GM21717 (cell line): Measurements from ENCODE around the gene KRTAP5-3.
"Not testable (repeated sequence)": the region's sequence is repeated elsewhere in the genome, so short reads cannot be mapped to it uniquely, and the experiment has no call there.

Experiments
- ATAC-seq: cut with Tn5 transposase; IDR thresholded peaks from one replicate; pipeline ENCODE4 v1.9.1; 2021; ENCODE audit warnings: mild to moderate bottlenecking, moderate library complexity; ENCODE audit not compliant: unreplicated experiment

The KRTAP5-3 gene

DNA sequence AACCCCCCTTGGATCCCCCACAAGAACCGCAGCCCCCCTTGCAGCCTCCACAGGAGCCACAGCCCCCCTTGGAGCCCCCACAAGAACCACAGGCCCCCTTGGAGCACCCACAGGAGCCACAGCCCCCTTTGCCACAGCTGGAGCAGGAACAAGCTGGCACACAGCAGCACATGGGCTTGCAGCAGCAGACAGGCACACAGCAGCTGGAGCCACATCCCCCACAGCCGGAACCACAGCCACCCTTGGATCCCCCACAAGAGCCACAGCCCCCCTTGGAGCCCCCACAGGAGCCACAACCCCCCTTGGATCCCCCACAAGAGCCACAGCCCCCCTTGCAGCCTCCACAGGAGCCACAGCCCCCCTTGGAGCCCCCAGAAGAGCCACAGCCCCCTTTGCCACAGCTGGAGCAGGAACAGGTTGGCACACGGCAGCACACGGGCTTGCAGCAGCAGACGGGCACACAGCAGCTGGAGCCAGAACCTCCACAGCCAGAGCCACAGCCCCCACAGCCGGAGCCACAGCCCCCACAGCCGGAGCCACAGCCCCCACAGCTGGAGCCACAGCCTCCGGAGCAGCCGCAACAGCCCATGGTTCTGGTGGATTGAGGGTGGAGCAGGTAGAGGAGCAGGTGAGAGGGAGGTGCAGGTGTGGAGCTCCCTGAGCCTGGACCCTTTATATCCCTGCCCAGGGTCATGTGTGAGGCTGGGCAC, 23.4 kb downstream of the KRTAP5-3 start, which contains the start of gene KRTAP5-1:
KRTAP5-1 (minus strand) TSS at position 623 of the 710 bp plus-strand sequence; CDS start at position 589, 34 bp downstream.
- not testable (repeated sequence) for ATAC-seq

- not testable (repeated sequence) for ATAC-seq
Observed at GRCh38 chr11:1582909-1583308, 25.4 kb downstream of the KRTAP5-3 start.

DNA sequence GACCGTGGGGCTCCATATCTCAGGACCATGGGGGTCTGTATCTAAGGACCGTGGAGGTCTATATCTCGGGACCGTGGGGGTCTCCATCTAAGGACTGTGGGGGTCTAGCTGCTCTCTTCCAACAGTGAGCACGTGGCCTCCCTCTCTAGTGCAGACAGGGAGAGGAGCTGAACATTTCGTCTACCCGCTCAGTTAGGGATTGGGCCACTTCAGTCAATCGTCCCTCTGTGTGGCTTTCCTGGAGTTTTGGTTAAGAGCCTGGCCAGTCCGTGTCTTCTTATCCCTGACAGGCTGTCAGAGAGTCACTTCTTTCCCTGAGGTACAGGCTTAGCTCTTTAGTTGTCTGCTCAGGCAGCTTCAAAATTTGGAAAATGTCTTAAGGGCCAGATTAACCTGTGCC, 26.3 kb downstream of the KRTAP5-3 start:
- ATAC-seq, result no peak

DNA sequence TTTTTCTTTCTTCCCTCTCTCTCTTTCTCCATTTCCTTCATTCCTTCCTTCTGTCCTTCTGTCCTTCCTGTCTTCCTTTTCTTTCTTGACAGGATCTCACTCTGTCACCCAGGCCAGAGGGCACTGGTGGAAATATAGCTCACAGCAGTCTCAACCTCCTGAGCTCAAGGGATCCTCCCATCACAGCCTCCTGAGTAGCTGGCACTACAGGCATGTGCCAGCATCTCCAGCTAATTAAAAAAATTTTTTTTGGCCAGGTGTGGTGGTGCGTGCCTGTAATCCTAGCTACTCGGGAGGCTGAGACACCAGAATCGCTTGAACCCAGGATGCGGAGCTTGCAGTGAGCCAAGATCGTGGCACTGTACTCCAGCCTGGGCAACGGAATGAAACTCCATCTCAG, 31.4 kb downstream of the KRTAP5-3 start:
- no peak for ATAC-seq

GRCh38 chr11:1575756-1576155, 32.5 kb downstream of the KRTAP5-3 start:
- not testable (repeated sequence) for ATAC-seq

GRCh38 chr11:1574933-1575242, 33.4 kb downstream of the KRTAP5-3 start:
- ATAC-seq, result no peak

GRCh38 chr11:1574238-1574932, 33.9 kb downstream of the KRTAP5-3 start:
- ATAC-seq, result peak; percentile 46

DNA sequence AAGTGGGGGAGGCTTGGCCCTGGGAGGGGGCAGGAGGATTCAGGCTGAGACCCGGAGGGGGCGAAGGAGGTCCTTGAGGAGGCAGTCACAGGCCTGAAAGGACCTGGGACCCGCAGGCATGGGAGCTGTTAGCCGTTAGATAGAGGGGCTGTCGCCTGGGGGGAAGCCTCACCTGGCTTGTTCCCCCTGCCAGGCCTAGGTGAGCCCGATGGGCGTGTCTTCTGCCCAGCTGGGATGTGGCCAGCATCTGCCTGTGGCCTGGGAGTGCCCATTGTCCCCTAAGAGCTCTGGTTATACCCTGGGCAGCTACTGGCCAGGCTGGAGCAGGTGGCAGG, 34.4 kb downstream of the KRTAP5-3 start:
- ATAC-seq, result no peak

DNA sequence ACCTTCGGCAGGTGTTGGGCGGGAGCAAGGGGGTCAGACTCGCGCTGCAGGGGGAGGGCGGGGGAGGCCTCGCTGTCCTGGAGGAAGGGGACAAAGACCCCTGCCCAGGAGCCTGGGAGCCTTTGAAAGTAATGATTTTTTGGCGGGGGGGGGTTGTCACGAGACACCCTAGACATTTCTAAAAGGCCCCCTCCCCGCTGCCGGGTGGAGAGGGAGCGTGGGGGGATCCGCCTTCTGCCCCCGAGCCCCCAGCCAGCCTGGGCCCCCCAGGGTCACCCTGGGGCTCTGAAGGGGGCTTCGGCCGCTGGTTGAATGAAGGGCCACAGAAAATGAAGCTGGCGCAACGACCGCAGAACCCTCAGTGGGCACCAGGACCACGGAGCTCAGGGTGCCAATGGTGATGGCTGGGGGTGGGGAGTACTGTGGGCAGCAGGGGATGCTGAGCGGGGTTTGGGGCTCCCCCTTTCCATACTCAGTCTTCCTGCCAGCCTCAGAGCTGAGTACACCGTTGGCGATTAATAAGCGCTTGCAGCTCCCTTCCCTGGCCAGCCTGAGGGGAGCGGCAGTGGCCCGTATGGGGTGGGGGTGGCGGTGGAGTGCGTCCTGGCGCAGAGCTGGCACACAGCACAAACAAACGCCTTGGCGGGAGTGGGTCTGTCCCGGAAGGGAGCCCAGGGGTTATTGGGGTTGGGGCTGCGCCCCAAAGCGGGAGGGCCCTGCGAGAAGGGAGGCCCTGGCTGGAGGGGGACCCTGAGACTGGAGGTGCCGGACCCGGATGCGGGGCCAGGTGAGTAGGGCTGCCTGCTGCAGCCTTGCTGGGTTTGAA, 35.0 kb downstream of the KRTAP5-3 start:
- ATAC-seq, result no peak

DNA sequence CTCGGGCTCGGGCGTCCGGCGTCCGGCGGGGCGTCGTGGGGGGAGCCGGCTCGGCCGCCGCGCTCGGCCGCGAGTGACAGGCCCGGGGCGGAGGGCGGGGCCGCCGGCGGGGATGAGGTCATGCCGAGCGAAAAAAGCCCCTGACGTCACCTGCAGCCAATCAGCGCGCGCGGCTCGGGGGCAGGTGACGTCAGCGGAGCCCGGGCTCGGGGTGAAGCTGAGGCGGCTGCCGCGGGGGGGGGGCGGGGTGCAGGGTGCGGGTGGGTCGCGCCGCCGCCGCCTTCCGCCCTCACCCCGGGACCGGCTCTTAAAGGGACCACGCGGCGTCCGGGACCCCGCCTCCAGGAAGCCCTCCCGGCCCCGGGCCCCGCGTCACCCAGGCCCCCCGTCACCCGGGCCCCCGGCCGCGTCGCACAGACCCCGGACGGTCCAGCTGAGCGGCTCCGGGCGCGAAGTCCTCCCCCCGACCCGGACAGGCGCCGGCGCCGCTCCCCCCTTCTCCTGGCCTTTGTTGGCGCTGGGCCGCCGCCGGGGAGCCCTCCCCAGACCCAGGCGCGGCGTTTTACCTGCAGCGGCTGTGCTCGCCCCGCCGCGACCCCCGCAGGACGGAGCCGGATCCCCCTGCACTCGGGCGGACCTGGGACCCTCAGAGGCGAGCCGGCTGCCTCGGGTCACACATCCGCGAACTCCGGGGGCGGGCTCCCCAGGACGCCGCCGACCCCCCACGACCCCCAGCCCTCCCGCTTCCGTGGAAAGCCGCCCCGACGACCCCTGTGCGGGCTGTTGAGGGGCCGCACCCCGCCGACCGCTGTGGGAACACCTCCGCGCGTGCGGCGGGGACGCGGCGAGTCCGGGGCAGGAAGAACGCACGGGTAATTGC, 35.8 kb downstream of the KRTAP5-3 start, which contains the start of gene DUSP8:
DUSP8 (minus strand) TSS at position 75 of the 880 bp plus-strand sequence. CDS start 6,445 bp downstream, outside the sequence.
- no peak for ATAC-seq

DNA sequence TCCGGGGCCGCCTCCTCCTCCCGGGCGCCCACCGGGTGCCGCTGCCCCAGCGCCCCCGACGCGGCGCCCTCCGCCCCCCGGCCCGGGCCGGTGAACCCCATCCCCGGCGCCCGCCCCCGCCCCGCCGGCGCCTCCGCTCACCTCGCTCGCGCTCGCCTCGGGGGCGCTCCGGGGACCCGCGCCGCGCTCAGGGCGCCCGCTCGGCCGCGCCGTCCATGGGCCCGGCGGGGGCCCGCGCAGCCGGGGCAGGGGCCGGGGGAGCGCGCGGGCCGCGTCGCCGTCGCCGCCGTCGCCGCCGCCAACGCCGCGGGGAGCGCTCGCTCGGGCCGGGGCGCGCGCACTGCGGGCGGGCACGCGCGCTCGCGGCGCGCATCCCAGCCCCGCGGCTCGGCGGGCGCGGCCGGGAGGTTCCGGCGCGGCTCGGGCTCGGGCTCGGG, 36.5 kb downstream of the KRTAP5-3 start:
- ATAC-seq, result no peak

- no peak for ATAC-seq
Observed at GRCh38 chr11:1570896-1571759, 37.1 kb downstream of the KRTAP5-3 start.

- no peak for ATAC-seq
Observed at GRCh38 chr11:1570531-1570895, 37.8 kb downstream of the KRTAP5-3 start.

DNA sequence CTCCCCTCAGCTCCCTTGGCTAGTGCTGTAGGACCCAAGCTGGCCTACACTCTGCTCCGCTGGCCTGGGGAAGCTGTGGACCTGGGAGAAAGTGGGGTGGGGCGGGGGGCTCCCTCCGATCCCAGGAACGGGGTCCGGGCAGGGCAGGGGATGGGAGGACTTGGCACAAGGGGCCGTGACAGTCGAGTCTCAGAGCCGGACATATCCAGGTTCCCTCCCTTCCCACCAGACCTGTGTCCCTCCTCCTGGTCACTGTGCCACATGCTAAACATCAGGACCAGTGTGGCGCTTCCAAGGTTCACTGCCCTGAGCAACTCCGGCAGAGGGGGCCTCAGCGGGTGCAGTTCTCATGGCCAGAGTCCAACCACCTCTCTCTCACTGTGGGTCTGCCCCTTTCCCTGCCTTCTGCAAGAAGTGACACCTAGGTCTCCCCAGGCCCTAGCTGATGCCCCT, 38.2 kb downstream of the KRTAP5-3 start:
- no peak for ATAC-seq

GRCh38 chr11:1569251-1569780, 38.9 kb downstream of the KRTAP5-3 start:
- no peak for ATAC-seq

DNA sequence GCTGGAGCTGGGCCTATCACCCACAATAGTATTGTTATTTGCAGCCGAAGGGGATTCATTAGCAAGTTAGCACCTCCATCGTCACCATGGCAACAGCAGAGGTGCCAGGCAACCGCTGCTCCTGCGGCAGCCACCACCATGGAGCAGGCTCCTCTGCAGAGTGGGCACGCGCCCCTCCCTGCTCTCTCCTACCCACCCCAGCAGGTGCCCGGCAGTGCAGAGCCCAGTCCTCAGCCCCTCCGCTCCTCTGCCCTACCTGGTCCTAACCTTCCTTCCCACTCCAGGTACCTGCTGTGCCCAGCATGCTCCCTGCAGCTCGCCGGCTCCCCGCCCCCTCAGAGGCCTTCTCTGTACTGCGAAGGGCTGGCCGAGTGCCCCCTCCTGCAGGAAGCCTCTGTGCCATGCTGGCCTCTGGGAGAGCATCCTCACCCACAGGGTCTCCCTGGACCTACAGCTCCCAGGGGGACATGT, 39.8 kb downstream of the KRTAP5-3 start:
- ATAC-seq, result no peak

DNA sequence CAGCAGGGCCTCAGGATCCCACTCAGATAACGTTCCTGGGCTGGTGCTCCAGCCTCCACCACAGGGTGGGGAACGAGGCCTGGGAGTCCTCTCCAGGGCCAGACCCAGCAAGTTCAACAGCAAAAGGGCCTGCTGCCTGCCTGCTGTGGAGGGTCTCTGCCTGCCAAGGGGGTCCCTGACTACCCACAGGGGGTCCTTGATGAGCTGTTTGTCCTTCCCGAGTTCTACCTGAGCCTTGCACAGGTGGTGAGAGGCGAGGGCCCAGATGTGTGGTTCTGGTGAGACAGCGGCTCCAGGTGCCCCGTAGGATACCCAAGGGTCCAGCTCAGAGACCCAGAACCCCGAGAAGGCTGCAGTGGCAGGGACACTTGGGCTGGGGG, 40.6 kb downstream of the KRTAP5-3 start:
- ATAC-seq, result no peak

GRCh38 chr11:1567052-1567720, 41.1 kb downstream of the KRTAP5-3 start:
- ATAC-seq, result no peak
